Body of pancreas (tissue), 4 donors: ENCODE measurements around the gene ZDHHC21. TPM values are rescaled to one million over a fixed set of nuclear protein-coding genes. Genes with fewer than 3 reads are reported as not detected.

ENCODE experiments used
- ATAC-seq: fragments of 150-250 bp; one replicate; pipeline ENCODE4 v1.9.1; 2016
- DNase-seq, 4 donors: peaks; one replicate each; pipeline ENCODE4 v3.0.0-alpha.2; 2019
- H3K27ac ChIP-seq, 4 donors: fragments of 200-600 bp; sonication (generic); 1 replicate in 3 of 4; 2 replicates in 1 of 4; pipeline versions ENCODE4 v1.5.1 to v1.6.1; 2016 to 2019; ENCODE audit warnings: mild to moderate bottlenecking in 1 of 4, mixed read lengths in 1 of 4, moderate library complexity in 1 of 4
- H3K27me3 ChIP-seq, 2 donors: fragments of 200-600 bp; sonication (generic); one replicate each; pipeline ENCODE4 v1.6.0; 2016; ENCODE audit warnings: mild to moderate bottlenecking in 1 of 2
- H3K36me3 ChIP-seq, 2 donors: fragments of 200-600 bp; sonication (generic); replicated peaks in 1 of 2; 2 replicates each; pipeline ENCODE4 v1.5.1; 2016; ENCODE audit warnings: low read depth in 2 of 2; ENCODE audit not compliant: insufficient read depth in 1 of 2
- H3K4me1 ChIP-seq: fragments of 200-600 bp; sonication (generic); one replicate; pipeline ENCODE4 v1.6.0; 2016
- H3K4me3 ChIP-seq, 2 donors: fragments of 200-600 bp; sonication (generic); 1 replicate in 1 of 2; 2 replicates in 1 of 2; pipeline ENCODE4 v1.5.1; 2016 to 2019
- H3K9me3 ChIP-seq, 3 donors: fragments of 200-600 bp; sonication (generic); 1 replicate in 2 of 3; 2 replicates in 1 of 3; pipeline ENCODE4 v1.5.1; 2016
- POLR2A ChIP-seq, 3 donors: fragments of 450-650 bp; IDR thresholded peaks; one replicate each; pipeline ENCODE4 v1.6.1; 2016; ENCODE audit warnings: antibody characterized with exemption in 3 of 3, mild to moderate bottlenecking in 2 of 3
- WGBS, 2 donors: methylation state at CpG; one replicate each; pipeline ENCODE4 v1.1.5; 2017; 5-methylcytosine and 5-hydroxymethylcytosine counted together
- intact Hi-C: fragments of 100-400 bp; cut with DNase I; formaldehyde crosslinking; loops from one replicate; pipeline ENCODE4 v1.15.1; 2023
- total RNA-seq, 2 donors: library from RNA; depleted of rRNA; stranded (reverse); fragments of >200 nt; gene quantifications; one replicate each; pipeline ENCODE4 v1.1.0, GENCODE V29; 2016
- TF ChIP-seq, protein P1 (sequence below), 7 experiments: fragments of 450-650 bp in 4 of 7; fragments of 200-600 bp in 3 of 7; sonication (generic) in 3 of 7; IDR thresholded peaks; one replicate each; pipeline ENCODE4 v1.5.1; 2016 to 2019; ENCODE audit warnings: antibody characterized with exemption in 7 of 7

ZDHHC21 gene
- total RNA-seq, 2 donors from 2014 or later = 9.6 to 67.6 TPM

GRCh38 chr9:14585730-14586473, 107.3 kb downstream of the ZDHHC21 start:
- no peaks in the 10 kb centered on the region for H3K4me1 ChIP-seq
- H3K4me3 ChIP-seq = no peak overlapping the region
- no peak overlapping the region for H3K27ac ChIP-seq
- DNase-seq (no peak), ATAC-seq (no peak)
- no peaks in the 10 kb centered on the region for H3K36me3 ChIP-seq
- intact Hi-C loops = no loop called here
- 67 to 82% methylated on average over 8 of the region's 8 CpGs for WGBS, 2 donors
- TF ChIP-seq POLR2A (IDR thresholded peaks at IDR 0.05) = no peak
- TF ChIP-seq, protein P1, sequence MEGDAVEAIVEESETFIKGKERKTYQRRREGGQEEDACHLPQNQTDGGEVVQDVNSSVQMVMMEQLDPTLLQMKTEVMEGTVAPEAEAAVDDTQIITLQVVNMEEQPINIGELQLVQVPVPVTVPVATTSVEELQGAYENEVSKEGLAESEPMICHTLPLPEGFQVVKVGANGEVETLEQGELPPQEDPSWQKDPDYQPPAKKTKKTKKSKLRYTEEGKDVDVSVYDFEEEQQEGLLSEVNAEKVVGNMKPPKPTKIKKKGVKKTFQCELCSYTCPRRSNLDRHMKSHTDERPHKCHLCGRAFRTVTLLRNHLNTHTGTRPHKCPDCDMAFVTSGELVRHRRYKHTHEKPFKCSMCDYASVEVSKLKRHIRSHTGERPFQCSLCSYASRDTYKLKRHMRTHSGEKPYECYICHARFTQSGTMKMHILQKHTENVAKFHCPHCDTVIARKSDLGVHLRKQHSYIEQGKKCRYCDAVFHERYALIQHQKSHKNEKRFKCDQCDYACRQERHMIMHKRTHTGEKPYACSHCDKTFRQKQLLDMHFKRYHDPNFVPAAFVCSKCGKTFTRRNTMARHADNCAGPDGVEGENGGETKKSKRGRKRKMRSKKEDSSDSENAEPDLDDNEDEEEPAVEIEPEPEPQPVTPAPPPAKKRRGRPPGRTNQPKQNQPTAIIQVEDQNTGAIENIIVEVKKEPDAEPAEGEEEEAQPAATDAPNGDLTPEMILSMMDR (IDR thresholded peaks at IDR 0.05) = no peak
- H3K27me3 ChIP-seq = no peaks in the 10 kb centered on the region
- no peaks in the 10 kb centered on the region for H3K9me3 ChIP-seq

DNA sequence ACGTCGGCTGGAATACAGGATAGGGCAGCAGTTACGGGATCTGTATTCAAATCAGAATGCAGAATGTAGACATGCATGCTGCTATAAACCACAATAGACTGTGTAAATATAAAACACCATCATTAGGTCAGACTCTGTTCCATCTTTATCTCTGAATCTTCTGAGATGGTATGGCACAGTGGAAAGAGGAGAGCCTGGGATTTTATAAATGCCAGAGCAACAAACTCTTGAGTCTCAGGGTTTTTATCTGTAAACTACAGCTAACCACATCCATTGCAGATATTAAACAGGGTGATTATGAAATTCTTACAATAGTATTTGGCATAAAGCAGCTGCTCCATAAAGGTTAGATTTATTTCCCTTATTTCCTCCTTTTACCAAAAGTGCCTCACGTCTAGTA, 108.7 kb downstream of the ZDHHC21 start:
- WGBS, 2 donors = 58 to 65% methylated on average over 4 of the region's 4 CpGs
- ATAC-seq = no peak
- DNase-seq = no peak
- no peaks in the 10 kb centered on the region for H3K4me1 ChIP-seq
- H3K27me3 ChIP-seq = no peaks in the 10 kb centered on the region
- no peaks in the 10 kb centered on the region for H3K36me3 ChIP-seq
- intact Hi-C loops = no loop called here
- H3K4me3 ChIP-seq = no peak overlapping the region
- no peak overlapping the region for H3K27ac ChIP-seq
- H3K9me3 ChIP-seq = no peaks in the 10 kb centered on the region
- no peak for TF ChIP-seq POLR2A (IDR thresholded peaks at IDR 0.05)
- TF ChIP-seq, protein P1 (IDR thresholded peaks at IDR 0.05) = no peak

- no peak overlapping the region for H3K4me3 ChIP-seq
- DNase-seq = no peak
- intact Hi-C loops = no loop called here
- H3K9me3 ChIP-seq = no peaks in the 10 kb centered on the region
- H3K27me3 ChIP-seq = no peaks in the 10 kb centered on the region
- no peaks in the 10 kb centered on the region for H3K36me3 ChIP-seq
- no peak for ATAC-seq
- no peaks in the 10 kb centered on the region for H3K4me1 ChIP-seq
- TF ChIP-seq POLR2A (IDR thresholded peaks at IDR 0.05) = no peak
- TF ChIP-seq, protein P1 (IDR thresholded peaks at IDR 0.05) = no peak
- no peak overlapping the region for H3K27ac ChIP-seq
These were observed 115.2 kb downstream of the ZDHHC21 start for GRCh38 chr9:14578030-14578429.

DNA sequence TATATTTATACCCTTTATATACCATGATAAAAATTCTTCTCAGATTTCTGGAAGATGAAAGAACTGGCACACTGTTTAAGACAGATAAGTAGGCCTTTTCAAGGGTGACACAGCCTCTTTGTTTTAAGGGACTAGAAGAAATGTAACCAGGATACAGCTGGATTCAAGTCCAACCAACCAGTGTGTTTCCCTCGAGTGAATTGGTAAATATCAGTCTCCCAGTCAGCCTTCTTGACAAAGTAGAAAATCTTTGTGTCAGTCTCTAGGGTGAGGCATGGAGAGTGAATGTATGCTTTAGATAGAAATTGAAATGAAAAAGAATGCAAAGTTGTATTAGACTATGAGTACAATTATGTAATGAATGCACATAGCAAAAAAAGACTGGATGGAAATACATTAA, 119.1 kb downstream of the ZDHHC21 start:
- DNase-seq (no peak), ATAC-seq (no peak)
- H3K27me3 ChIP-seq = no peaks in the 10 kb centered on the region
- no peaks in the 10 kb centered on the region for H3K36me3 ChIP-seq
- no peak overlapping the region for H3K27ac ChIP-seq
- no peaks in the 10 kb centered on the region for H3K9me3 ChIP-seq
- WGBS, 2 donors = 46 to 59% methylated on average over 1 of the region's 1 CpG
- intact Hi-C loops = no loop called here
- no peak overlapping the region for H3K4me3 ChIP-seq
- no peak for TF ChIP-seq POLR2A (IDR thresholded peaks at IDR 0.05)
- TF ChIP-seq, protein P1 (IDR thresholded peaks at IDR 0.05) = no peak
- no peaks in the 10 kb centered on the region for H3K4me1 ChIP-seq

DNA sequence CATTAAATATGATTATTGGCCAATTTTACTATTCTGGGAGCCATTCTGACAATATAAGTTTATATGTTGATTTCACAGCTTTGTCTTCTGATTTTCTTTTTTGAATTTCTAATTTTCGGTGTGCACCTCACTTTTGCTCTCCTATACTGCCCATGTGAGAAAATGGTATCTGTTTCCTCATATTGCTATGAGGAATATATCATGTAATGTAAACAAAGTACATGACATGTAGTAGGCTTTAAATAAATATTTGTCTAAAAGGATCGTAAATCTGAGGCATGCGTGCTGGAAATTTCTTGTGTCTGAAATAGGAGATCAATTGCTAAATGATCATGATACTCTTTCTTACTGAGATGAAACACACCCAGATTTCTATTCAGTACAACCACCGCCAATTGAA, 119.9 kb downstream of the ZDHHC21 start:
- no peaks in the 10 kb centered on the region for H3K27me3 ChIP-seq

More for the DNA sequence above, 119.9 kb downstream of the ZDHHC21 start:
- no peaks in the 10 kb centered on the region for H3K4me1 ChIP-seq
- WGBS, 2 donors = 42 to 55% methylated on average over 4 of the region's 4 CpGs
- no peak for ATAC-seq
- no peaks in the 10 kb centered on the region for H3K36me3 ChIP-seq
- DNase-seq = no peak
- H3K27ac ChIP-seq = no peak overlapping the region
- intact Hi-C loops = no loop called here
- H3K4me3 ChIP-seq = no peak overlapping the region
- H3K9me3 ChIP-seq = no peaks in the 10 kb centered on the region
- TF ChIP-seq, protein P1 (IDR thresholded peaks at IDR 0.05) = no peak
- TF ChIP-seq POLR2A (IDR thresholded peaks at IDR 0.05) = no peak
